MV-4-11 (cell line): ENCODE measurements around the gene GABPB2.
A peak's percentile ranks its signal among the peaks of the same experiment; 100 is the strongest.

Experiments used
- DNase-seq: peaks from one replicate; lab custom pipeline; 2025; lab: John Stamatoyannopoulos, UW

The GABPB2 gene

GRCh38 chr1:151070474-151071276 is at the start of gene GABPB2:
Gene GABPB2, plus strand, starts transcription at chr1:151070761. Its CDS starts 17,429 bp downstream, at chr1:151088190.
- DNase-seq, result peak; percentile 83

GRCh38 chr1:151024540-151025146 is 45.9 kb upstream of the GABPB2 start:
- DNase-seq, result peak; percentile 64

GRCh38 chr1:151026460-151026859 is 44.1 kb upstream of the GABPB2 start:
- DNase-seq, result no peak

GRCh38 chr1:151032164-151032563 is 38.4 kb upstream of the GABPB2 start:
- no peak for DNase-seq

- no peak for DNase-seq
Measured at GRCh38 chr1:151035167-151035566, 35.4 kb upstream of the GABPB2 start.

- DNase-seq, result no peak
Measured at GRCh38 chr1:151036356-151036755, 34.2 kb upstream of the GABPB2 start, which contains the start of gene BNIPL. Gene BNIPL, plus strand, starts transcription at chr1:151036586. Its CDS starts 140 bp downstream, at chr1:151036726.

- DNase-seq, result no peak
Measured at GRCh38 chr1:151037032-151037431, 33.5 kb upstream of the GABPB2 start.

- no peak for DNase-seq
Measured at GRCh38 chr1:151039521-151039920, 31.0 kb upstream of the GABPB2 start.

GRCh38 chr1:151043163-151043562 is 27.4 kb upstream of the GABPB2 start:
- no peak for DNase-seq

- DNase-seq, result no peak
Measured at GRCh38 chr1:151047591-151047924, 23.0 kb upstream of the GABPB2 start, which contains the start of gene C1orf56. Gene C1orf56, plus strand, starts transcription at chr1:151047751. Its CDS starts 97 bp downstream, at chr1:151047848.

- peak; percentile 44 for DNase-seq
Measured at GRCh38 chr1:151047925-151048644, 22.5 kb upstream of the GABPB2 start.

GRCh38 chr1:151048645-151049032 is 21.9 kb upstream of the GABPB2 start:
- DNase-seq, result no peak

GRCh38 chr1:151049458-151049857 is 21.1 kb upstream of the GABPB2 start:
- DNase-seq, result no peak

- no peak for DNase-seq
Measured at GRCh38 chr1:151050051-151050688, 20.4 kb upstream of the GABPB2 start.

- no peak for DNase-seq
Measured at GRCh38 chr1:151051356-151052009, 19.1 kb upstream of the GABPB2 start.

GRCh38 chr1:151054971-151055547 is 15.5 kb upstream of the GABPB2 start:
- DNase-seq, result no peak

- DNase-seq, result no peak
Measured at GRCh38 chr1:151055581-151055980, 15.0 kb upstream of the GABPB2 start.

- DNase-seq, result peak; percentile 23
Measured at GRCh38 chr1:151056149-151056548, 14.4 kb upstream of the GABPB2 start.

- DNase-seq, result no peak
Measured at GRCh38 chr1:151058692-151059091, 11.9 kb upstream of the GABPB2 start.

GRCh38 chr1:151059109-151060006 is 11.2 kb upstream of the GABPB2 start, which contains the start of gene CDC42SE1:
Gene CDC42SE1, minus strand, starts transcription at chr1:151059622. Its CDS starts 3,892 bp downstream, at chr1:151055730.
- peak; percentile 79 for DNase-seq
